RPMI7951 (cell line): ENCODE results near the gene WSB2. TPM values are rescaled to one million over a fixed set of nuclear protein-coding genes. Genes with fewer than 3 reads are reported as not detected.
A peak's percentile ranks its signal among the peaks of the same experiment; 100 is the strongest.

ENCODE experiments used
- DNase-seq: peaks from one replicate; pipeline ENCODE4 v3.0.0-alpha.2; 2012; ENCODE audit warnings: low read depth
- total RNA-seq: library from RNA; depleted of rRNA; stranded (reverse); fragments of >200 nt; shearing (Covaris generic); gene quantifications from 2 replicates; pipeline ENCODE4 v1.2.3, GENCODE V29; 2014

The WSB2 gene
- total RNA-seq, 1 experiment from 2014 or later, result 67.8 TPM

DNA sequence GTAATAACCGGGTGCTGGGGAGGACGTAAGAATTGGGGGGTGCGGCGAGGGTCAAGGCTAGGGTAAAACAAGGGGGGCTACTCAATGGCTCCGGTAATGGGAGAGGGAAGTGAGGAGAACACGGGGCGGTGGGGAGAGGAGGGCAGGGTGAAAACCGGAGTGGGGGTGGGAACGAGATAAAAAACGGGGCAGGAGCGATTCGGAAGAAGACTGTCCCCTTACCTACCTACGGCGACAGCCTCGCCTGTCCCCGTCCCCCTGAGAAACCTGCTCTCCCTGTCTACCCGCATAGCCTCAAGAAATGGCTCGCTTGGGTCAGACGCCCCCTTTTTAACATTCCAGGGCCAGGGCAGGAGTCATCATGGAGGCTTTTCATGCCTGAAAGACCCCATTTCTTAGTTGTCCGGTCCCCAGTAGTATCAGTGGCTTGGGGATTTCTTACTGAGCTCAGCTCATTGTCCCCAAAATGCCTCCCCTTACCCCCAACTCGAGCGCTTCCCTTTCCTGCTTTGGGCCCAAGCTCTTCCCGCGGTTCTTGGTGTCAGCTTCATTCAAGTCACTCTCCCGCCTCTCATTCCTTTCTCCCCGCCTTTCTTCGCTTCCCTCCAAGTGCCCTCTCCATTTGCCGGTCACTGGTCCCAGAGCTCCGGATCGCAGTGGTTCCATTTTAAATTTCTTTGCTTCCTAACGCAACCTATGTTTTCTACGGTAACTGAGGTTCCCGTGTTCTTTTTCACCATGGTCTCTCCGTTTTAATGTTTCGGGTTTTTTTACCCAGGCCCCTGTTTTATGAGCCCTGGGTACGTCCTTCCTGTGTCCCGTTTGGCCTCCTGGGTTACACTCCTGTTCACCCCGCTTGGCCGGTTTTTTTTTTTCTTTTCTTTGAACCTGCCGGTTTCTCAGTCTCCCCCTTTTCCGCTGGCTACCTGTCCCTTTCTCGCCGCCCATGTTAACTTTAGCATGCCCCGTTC is 1.2 kb upstream of the WSB2 start:
- peak; percentile 61 for DNase-seq

DNA sequence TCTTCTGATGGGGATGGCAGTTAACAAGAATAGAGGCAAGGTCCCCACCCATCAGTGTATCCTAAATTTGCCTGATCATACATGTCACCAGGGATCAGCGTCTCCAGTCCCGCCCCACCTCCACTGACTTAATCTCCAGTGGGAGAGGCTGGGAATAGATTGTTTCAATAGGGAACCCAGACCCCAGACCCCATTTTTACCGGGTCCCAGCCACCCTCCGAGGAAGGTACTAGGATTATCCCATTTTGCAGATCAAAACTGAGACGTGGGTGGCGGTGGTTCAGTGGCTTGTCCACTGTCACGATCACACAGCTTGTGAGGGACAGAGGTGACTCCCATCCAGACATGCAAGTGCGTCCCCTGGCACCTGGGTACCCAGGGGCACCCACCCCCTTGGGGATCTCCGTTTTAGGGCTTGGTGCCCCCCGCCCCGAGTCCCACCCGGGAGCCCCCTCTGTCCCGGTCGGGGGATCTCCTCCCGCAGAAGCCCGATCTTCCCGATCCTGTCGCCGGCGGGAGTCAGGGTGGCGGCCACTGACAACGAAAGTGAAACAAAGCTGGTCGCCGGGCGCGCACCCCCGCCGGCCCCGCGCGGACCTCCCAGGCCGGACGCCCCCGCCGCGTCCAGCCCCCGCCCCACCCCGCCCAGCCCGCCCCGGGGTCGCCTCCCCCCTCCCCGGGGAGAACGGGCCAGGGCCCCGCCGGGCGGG is 523 bp downstream of the WSB2 start:
- peak; percentile 48 for DNase-seq

DNA sequence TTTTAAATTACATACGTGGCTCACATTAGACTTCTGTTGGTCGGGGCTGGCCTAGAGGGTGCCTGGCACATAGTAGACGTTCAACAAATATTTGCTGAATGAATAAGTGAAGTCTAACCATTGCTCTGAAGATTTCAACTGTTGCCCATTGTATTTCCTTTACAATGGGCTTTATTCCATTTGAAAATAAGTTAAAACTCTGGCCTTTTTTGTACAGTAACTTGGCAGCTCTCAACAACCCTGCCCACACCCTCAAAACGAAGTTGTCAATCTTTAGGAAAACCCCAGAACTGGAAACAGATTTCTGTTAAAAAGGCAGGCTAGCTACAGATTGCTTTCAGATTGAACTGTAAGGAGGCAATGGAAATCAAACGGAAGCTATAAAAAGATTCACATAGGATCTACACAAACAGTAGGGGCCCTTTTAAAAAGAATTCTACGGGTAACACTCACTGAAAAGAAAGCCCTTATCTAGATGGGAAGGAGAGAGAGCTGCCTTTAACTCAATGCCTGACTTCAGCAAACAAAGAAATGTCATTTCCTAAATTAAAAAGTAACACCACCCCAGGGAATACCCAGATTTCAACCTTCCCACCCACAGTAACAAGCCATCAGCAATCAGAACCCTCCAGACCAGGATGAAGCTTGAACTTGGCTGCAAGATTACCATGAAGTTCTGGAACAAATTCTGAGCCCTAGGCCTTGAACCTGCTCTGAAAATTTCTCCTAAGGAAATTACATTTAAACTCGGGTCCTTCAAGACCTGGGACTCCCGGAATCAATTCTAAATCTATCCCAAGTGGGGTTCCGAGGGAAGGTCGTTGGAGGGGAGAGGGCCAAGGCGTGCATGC is 1.4 kb downstream of the WSB2 start:
- DNase-seq, result peak; percentile 27

DNA sequence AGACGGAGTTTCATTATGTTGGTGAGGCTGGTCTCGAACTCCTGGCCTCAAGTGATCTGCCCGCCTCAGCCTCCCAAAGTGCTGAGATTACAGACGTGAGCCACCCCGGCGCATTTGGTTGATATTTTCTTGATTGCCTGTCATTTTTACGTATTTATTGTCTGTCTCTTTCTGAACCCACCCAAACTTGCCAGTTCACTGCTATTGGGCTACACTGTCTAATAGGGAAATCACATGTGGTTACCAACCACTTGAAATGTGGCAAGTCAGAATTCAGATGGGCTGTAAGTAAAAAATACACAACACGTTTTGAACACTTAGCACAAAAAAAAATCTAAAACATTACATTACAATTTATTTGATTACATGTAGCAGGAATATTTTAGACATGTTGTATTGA is 2.1 kb downstream of the WSB2 start:
- no peak for DNase-seq

DNA sequence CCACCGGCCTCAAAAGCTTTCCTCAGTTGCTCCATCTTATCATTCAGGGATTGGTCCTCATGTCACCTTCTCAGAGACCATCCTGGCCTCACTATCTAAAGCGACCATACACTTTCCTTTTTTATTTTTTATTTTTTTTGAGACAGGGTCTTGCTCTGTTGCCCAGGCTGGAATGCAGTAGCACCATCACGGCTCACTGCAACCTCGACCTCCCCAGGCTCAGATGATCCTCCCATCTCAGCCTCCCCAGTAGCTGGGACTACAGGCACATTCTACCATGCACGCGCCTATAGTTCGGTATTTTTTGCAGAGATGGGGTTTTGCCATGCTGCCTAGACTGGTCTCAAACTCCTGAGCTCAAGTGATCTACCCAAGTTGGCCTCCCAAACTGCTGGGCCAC is 2.8 kb downstream of the WSB2 start:
- no peak for DNase-seq

DNA sequence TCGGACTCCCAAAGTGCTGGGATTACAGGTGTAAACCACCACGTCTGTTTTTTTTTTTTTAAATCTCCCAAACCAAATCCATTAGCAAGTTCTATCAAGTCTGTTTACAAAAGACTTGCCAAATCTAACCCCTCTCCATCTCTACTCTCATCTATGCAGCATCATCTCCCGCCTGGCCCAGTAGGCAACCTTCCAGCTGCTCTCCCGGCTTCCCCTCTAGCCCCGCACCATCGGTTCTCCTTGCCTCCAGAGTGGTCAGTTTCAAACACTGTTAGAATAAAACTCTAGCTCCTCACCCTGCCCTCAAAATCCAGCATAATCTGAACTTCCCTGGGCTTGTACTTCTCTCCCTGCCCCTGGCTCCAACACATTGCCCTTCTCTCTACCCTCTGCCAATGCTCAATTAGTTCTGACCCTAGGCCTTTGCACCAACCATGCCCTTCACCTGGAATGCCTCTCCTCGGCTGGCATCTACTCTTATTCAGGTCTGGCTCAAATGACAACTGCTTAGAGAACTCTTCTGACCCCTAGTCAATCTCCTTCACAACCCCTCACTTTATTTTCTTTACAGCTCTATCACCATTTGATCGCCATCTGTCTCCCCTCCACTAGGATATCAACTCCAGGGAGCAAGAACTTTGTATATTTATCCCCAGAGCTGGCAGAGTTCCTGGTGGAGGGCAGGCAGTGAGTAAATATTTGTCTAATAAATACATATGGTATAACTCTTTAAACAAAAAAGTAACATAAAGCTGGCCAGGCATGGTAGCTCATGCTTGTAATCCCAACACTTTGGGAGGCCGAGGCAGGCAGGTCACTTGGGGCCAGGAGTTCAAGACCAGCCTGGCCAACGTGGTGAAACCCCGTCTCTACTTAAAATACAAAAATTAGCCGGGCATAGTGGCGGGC is 4.9 kb downstream of the WSB2 start:
- no peak for DNase-seq

DNA sequence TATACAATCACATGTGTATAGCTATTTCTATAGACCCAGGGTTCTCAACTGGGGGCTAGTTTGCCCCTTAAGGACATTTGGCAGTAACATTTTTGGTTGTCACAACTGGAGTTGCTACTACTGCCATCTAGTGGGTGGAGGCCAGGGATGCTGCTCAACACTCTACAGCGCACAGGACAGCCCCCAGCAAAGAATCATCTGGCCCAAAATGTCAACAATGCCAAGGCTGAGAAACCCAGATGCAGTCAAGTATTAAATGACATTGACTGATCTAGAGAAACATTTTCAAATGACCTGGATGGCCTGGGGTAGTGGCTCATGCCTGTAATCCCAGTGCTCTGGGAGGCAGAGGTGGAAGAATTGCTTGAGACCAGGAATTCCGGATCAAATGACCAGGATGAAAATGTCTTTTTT is 5.8 kb downstream of the WSB2 start:
- DNase-seq, result peak; percentile 55

DNA sequence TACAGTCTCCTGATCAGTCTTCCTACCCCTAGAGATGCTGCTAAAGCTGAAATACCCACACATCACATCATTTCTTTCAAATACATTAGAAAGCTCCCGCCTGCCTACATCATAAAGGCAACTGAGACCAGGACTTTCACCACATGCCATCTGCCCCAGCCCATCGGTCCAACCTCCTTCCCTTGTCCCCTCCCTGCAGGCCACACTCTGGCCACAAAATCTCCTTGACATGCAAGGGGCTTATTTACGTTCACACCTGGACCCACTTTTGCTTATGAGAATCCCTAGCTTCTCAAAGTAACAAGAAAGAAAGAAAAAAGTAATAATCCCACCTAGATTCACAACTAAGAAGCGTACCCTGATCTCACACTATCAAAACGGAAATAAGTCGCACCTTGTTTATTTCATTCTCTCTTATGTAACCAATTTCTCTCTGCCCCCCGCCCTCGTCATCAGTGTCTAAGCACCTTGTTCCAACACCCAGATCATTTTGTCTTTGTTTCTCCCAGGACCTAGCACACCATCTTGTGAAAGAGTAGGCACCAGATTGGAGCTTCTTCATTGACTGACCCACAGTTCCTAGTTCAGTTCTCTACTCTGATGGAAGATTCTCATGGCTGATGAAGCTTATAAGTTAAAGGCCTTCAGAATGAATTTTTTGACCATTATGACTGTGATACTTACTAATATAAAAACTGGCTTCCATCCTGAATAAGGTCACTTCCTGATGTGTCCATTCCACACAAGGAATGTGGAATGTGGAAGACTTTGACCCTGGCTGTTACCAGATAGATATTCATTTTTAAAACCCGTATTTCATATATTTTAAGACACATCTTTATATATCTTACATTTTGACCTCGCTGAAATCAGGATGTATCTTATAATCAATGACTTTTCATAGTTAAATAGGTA is 7.7 kb downstream of the WSB2 start:
- no peak for DNase-seq

DNA sequence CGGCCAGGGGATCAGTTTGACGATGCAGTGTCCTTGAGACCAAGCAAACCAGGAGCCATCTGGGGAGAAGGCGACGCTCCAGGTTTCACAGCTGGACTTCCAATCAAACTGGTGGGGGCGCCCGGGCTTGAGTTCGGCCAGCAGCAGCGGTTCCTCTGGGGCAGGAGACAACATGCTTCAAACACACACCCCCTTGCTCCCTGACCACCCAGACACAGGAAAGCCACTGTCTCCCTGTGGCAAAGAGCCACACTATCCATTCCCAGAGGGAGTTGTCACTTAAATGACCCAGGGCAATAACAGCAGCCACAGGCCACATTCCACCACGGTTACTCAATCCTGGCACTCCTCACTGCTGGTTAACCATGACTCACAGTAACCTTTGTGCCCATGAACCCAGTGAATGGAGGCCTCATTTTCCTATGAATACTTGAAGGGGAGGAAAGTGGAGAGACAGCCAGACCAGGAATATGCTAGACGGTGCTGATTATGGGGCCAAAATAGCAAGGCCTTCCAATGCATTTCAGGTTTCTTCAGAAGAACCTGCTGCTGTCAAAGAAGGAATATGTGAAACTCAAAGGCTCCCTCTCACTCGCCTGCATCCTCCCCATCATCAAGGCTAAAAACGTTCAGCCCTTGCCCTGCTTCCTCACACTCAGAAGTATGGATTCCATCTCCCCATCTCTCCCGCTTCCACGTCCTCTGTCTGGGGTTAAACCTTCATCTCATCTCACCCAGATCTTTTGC is 8.5 kb downstream of the WSB2 start:
- peak; percentile 99 for DNase-seq

DNA sequence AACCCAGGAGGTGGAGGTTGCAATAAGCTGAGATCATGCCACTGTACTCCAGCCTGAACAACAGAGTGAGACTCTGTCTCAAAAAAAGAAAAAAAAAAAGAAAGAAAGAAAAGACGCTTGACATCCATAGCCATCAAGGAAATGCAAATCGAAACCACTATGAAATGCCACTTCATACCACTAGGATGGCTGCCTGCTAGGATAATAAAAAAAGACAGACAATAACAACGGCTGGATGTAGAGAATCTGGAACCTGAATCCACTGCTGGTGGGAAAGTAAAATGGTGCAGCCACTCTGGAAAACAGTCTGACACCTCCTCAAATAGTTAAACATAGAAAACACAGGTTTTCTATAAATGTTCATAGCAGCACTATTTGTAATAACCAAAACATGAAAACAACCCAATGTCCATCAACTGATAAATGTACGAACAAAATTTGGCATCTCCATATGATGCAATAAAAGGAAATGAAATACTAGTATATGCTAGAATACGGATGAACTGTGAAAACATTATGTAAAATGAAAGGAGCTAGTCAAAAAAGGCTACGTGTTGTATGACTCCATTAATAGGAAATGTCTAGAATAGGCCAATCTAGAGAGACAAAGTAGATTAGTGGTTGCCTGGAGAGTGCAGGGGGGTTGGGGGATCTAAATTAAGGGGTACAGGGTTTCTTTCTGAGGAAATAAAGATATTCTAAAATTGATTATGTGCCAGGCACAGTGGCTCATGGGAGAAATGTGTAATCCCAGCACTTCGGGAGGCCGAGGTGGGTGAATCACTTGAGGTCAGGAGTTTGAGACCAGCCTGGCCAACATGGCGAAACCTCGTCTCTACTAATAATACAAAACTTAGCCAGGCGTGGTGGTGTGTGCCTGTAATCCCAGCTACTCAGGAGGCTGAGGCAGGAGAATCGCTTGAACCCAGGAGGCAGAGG is 9.7 kb downstream of the WSB2 start:
- DNase-seq, result no peak

DNA sequence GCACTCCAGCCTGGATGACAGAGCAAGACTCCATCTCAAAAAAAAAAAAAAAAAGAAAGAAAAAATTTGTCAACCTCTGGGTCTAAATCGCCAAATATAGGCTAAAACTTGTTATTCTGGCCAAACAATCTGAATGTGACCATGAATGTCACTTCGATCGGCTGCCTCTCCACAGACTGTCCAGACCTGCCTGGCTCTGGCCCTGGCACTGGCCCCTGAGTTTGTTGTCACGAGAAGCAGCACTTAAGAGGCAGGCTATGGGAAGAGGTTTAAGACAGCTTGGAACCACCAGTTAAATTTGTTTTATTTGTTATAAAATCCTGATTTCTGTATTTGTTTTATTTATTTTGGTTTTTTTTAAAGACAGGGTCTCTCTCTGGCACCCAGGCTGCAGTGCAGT is 14.5 kb downstream of the WSB2 start:
- no peak for DNase-seq

DNA sequence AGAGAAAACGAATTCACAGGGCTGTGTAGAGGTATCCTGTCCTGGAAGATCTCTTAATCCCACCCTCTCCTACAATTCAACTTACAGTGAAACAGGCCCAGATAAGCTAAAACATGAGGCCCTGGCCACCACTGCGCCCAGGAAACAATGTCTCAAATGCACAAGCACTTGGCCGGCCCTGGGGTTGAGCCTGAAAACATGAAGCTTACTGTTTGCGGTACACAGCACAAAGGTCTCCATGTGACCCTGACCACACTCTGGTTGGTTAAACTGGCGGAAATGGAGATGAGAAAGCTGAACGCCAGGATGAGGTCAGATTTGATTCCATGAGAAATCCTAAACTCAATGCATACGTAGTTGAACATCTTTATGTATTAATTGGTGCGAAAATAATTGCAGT is 16.4 kb downstream of the WSB2 start:
- no peak for DNase-seq

DNA sequence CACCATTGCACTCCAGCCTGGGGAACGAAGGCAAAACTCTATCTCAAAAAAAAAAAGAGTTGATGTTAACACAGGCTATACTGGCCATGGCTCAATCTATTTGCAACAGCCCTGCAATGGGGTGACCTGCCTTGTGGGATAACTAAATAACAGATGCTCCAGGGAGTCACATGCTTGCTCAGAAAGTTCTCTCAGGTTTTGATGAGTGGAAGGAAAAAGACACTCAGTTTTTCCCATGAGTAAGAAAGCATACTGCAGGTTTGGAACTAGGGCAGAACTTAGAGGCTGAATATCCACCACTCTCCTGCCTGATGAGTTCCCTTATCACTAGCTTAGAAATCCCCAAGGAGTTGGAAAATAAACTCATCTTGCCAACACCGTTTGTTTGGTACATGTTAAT is 16.9 kb downstream of the WSB2 start:
- DNase-seq, result no peak

DNA sequence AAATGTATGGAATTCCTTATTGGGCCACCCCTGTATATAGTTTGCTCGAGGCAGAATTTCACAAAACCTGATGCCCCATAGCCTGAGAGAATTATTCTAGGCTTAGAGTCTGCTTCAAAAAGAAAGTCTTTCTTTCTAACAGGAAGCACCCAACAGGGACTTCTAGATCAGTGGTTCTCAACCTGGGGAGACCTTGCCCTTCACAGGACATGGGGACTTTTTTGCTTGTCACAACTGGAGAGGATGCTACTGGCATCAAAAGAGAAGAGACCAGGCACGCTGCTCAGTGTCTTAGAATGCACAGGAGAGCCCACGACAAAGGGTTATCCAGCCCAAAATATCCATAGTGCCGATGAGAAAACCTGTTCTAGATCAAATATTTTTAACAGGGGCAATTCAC is 18.9 kb downstream of the WSB2 start:
- DNase-seq, result no peak

DNA sequence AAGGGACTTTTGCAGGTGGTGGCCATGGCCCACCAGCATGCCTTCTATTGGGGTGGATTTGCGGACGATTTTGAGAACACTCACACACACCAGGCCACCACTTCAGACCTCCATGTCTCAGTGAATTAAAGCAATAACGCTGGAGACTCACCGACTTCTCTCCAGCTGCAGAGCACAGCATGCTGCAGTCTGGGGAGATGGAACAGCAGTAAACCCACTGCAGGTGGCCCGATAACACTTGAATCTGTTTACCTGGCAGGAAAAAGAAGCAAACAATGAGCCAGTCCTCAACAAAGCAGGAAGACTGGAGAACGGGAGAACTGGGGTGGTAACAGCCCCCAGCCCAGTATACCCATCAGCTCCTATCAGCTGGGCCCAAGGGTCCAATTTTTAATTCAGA is 22.8 kb downstream of the WSB2 start:
- no peak for DNase-seq

DNA sequence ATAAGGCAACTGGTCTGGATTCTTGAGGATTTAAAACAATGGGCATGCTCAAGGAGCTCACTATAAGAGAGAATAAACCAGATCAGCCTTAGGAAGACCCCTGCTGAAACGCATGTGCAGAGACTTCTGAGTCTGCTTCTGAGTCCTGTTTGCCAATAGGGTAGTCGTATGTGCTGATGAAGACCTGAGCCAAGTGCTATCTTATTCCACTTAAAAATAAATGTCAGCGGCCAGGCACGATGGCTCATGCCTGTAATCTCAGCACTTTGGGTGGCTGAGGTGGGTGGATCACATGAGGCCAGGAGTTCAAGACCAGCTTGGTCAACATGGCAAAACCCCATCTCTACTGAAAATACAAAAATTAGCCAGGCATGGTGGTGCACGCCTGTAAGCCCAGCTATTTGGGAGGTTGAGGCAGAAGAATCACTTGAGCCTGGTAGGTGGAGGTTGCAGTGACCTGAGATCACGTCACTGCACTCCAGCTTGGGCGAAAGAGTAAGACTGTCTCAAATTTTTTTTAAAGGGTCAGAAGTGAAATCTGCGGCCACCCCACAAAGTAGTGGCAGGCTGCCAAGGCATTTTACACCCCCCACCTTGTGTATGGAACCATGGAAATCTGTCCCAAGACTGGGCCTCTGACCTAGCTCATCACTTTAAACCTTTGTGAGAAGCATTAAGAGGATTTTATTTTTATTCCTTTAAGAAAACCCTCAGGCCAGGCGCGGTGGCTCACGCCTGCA is 24.1 kb downstream of the WSB2 start:
- no peak for DNase-seq
